Measurements from ENCODE around the gene AP1B1.

Gene AP1B1

GRCh38 chr22:29330291-29330690 lies 58.1 kb downstream of the AP1B1 start:
- no peak for DNase-seq

DNA sequence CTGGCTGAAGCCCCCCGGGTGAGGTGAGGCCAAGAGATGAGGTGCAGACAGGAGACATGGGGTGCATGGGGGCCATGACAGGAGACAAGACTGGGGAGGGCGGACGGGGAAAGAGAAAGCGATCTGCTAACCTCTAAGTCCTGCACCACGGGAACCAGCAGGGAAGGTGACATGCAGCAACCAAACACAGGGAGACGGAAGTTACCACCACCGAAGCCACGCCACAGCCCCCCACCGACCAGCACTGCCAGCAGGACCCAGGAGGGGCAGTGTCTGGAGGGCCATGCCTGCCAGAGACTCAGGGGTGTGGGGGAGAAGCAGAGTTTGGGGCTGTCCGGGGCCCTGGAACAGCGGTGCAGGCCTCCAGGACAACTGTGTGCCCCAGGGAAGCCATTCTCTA lies 58.8 kb downstream of the AP1B1 start:
- no peak for DNase-seq

- DNase-seq, result no peak
Measured at GRCh38 chr22:29328566-29329500, 59.5 kb downstream of the AP1B1 start.

- DNase-seq, result no peak
Measured at GRCh38 chr22:29328055-29328454, 60.3 kb downstream of the AP1B1 start.

GRCh38 chr22:29327089-29327764 lies 61.1 kb downstream of the AP1B1 start:
- DNase-seq, result no peak

- DNase-seq, result no peak
Measured at GRCh38 chr22:29326481-29326880, 61.9 kb downstream of the AP1B1 start.

DNA sequence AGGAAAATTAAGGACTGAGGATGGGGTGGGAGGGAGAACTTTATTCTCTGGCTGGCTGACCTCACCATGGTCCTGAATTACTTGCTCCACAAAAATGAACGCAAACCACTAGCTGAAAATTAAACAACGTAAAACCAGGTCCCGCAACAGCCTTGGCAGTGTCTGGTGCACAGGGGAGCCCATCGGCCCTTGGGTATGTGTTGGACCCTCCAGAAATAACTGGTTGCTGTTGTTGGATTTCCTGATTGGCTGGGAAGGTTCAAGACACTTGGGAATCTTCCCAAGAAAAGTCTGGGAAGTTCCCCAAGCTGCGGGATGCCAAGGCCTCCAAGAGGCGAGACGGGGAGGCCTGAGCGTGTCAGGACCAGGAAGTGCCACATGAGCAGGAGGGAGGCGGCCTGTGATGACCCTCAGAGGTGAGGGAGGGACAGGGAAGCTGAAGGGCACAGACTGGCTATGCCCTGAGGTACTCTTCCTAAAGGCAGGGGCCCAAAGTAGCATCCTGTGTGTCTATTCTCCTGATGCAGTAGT lies 62.5 kb downstream of the AP1B1 start:
- DNase-seq, result no peak

- DNase-seq, result no peak
Measured at GRCh38 chr22:29325356-29325755, 63.0 kb downstream of the AP1B1 start.

DNA sequence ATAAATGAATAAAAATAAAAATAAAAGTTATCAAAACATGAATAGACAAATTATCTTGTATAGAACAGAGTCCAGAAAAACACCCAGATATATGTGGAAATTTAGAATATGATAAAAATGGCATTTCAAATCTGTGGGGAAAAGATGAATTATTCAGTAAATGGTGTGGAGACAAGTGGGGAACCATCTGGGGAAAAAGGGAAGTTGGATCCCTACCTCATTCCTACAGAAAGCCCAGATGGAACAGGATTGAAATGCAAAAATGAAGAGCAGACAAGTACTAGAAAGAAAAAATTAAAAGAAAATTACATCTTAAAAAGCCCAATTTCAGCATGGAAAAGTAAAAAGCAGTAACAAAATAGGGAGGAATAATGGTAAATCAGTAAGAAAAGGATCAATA lies 64.7 kb downstream of the AP1B1 start:
- DNase-seq, result no peak

DNA sequence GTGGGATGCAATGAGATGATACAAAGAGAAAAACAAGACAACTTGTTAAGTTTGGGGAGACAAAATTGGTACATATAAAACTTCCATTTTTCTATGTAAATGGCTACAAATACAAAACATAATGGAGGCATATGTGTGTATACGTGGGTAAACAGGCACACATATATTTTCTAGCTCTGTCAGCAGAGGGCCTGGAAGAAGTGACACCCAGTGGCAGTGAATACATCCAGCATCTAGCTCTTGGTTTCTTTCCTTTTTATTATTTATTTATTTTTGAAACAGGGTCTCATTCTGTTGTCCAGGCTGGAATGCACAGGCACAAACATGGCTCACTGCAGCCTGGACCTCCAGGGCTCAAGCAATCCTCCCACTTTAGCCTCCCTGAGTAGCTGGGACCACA lies 67.8 kb downstream of the AP1B1 start:
- DNase-seq, result no peak

DNA sequence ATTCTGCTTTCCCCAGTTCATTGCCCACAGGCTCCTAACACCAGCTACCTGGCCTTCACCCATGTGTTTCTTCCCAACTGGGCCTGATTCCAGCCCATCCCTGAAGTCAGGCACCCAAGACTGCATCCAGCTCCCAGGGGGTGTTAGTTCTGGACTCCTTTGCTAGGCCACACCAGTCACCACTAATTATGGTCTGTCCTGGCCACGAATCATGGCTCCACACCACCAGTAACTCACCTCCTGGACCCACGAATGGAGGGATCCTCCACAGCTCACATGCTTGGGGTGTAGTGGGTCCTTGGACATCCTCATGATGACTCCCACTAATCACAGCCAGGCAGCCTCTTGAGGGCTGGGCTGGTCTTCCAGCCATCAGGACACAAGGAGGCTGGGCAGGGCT lies 69.3 kb downstream of the AP1B1 start:
- no peak for DNase-seq

DNA sequence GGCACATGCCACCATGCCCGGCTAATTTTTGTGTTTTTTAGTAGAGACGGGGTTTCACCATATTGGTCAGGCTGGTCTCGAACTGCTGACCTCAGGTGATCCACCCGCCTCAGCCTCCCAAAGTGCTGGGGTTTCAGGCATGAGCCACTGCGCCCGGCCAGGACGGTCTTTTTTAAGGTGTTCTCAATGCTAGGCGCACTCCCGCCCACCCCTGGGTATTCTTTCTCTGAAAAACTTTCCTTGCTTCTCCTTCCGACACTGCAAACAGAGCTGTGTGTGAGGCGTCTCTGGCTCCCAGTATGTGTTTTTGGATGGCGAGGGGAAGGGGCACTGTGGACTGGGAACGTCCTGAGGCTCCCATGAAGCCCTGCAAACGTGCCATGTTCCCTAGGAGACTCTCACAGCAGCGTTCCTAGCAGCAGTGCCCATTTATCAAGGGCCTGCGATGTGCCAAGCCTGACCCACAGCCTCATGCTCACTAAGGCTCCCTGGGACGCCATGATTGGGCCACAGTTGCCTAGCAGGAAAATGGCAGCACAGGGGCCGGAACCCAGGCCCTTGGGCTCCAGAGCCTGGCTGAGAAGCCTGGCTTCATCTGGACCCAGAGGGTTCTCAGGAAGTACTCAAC lies 70.4 kb downstream of the AP1B1 start:
- DNase-seq, result no peak

DNA sequence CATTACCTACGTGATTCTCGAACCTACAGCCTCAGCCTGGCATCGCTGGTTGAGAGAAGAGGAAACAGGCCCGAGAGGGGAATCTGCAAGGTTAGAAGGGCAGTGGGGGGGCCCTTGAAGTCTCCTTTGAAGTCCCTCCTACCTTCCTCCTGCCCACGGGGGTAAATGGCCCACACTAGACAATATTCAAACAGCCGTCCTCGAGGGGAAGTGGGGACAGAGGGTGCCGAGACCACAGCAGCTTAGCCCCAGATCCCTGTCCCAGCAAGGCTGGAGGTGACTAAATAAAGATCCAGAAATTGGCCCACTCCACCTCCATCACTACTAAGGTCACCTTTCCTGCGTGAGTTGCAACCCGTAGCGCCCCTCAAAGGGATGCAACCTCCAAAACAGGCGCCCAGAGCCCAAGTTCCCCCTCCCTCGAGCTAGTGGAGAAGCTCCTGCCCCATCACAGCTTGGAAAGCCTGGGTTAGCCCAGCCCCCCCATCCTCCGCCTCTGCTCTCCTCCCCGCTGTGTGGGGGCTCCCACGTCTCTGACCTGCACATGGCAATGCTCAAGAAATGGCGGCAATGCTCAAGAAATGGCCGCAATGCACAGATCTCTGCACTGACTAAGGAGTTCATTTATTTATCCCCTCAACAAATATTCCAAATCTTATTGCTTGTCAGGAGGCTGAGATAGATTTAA lies 72.1 kb downstream of the AP1B1 start:
- no peak for DNase-seq

GRCh38 chr22:29315286-29316140 lies 72.9 kb downstream of the AP1B1 start, which contains the start of gene RASL10A:
TSS of gene RASL10A (minus strand) at chr22:29315697. CDS start at chr22:29315246, 451 bp downstream.
- DNase-seq, result no peak

- no peak for DNase-seq
Measured at GRCh38 chr22:29314537-29315285, 73.7 kb downstream of the AP1B1 start.

- DNase-seq, result no peak
Measured at GRCh38 chr22:29313576-29314466, 74.5 kb downstream of the AP1B1 start.

- DNase-seq, result no peak
Measured at GRCh38 chr22:29313126-29313575, 75.2 kb downstream of the AP1B1 start.

DNA sequence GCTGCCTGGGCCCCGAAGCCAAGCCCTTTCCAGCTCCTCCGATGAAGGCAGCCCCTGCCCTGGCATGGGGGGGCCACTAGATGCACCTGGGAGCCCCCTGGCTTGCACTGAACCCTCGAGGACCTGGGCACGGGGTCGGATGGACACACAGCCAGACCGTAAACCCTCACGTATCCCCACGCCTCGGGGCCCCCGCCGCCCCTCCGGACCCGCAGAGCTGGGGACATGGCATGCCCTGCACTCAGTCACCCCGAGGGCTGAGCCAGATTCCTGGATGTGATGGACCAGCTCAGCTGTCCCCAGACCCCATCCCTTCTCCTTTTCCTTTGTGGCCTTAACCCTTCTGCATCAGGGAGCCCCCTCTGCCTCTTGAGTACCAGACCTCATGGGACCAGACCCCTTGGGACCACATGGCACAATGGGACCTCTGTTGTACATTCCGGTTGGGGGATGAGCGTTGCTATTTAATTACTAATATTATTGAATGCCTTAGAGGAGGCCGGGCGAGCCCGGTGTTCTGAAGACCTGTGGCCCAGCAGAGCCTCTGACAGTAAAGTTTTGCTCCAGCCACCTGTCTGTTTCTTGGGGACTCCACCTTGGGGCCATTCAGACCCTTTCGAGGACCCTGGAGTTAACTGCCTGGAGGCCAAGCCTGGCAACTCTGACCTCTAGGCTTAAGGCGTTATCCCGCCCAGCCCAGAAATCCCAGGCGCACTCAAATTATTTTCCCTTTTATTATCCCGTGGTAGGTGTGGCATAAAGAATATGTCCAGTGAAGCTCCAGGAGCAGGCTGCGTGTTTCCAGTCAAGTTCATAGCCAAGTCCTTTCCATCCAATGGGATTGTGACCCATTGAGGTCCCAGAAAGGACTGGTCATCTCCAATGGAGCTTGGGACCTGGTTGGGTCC lies 75.9 kb downstream of the AP1B1 start:
- DNase-seq, result no peak

Measured in DMS153 (cell line).